ENCODE data around the gene GHR.

GRCh38 chr5:42498000-42498399 is 74.8 kb downstream of the GHR start:
- TF ChIP-seq CTCF (conservative IDR thresholded peaks at IDR 0.05; ENCODE audit: low read length) (no peak), EZH2phosphoT487 (IDR thresholded peaks at IDR 0.05; ENCODE audit: borderline replicate concordance) (no peak)

Measured in Loucy (cell line).